Measurements from ENCODE around the gene CCDC171.

DNA sequence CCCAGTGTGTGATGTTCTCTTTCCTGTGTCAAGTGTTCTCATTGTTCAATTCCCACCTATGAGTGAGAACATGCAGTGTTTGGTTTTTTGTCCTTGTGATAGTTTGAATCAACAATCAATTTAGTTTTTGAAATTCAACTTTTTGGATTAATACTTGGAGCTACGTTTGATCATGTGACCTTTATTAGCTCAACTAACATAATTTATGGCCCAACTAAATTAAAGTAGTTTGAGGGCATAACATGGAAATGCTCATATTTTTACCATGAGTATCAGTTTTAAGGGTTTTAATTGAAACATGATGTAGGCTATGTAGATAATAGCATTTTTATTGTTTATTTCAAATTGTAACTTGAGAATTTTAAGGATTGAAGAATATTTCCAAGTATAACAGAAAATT lies 168.0 kb downstream of the CCDC171 start:
- TF ChIP-seq, protein P1, sequence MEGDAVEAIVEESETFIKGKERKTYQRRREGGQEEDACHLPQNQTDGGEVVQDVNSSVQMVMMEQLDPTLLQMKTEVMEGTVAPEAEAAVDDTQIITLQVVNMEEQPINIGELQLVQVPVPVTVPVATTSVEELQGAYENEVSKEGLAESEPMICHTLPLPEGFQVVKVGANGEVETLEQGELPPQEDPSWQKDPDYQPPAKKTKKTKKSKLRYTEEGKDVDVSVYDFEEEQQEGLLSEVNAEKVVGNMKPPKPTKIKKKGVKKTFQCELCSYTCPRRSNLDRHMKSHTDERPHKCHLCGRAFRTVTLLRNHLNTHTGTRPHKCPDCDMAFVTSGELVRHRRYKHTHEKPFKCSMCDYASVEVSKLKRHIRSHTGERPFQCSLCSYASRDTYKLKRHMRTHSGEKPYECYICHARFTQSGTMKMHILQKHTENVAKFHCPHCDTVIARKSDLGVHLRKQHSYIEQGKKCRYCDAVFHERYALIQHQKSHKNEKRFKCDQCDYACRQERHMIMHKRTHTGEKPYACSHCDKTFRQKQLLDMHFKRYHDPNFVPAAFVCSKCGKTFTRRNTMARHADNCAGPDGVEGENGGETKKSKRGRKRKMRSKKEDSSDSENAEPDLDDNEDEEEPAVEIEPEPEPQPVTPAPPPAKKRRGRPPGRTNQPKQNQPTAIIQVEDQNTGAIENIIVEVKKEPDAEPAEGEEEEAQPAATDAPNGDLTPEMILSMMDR (IDR thresholded peaks at IDR 0.05), result no peak
- no peak for TF ChIP-seq POLR2AphosphoS5 (IDR thresholded peaks at IDR 0.05)

All from prostate gland (tissue), 2 donors.